ENCODE data around the gene APOO. TPM values are rescaled to one million over a fixed set of nuclear protein-coding genes. Genes with fewer than 3 reads are reported as not detected.
"Not testable (repeated sequence)": the region's sequence is repeated elsewhere in the genome, so short reads cannot be mapped to it uniquely, and the experiment has no call there.

Gene APOO
- total RNA-seq, 1 donor from 2014 or later: 18.5 TPM

DNA sequence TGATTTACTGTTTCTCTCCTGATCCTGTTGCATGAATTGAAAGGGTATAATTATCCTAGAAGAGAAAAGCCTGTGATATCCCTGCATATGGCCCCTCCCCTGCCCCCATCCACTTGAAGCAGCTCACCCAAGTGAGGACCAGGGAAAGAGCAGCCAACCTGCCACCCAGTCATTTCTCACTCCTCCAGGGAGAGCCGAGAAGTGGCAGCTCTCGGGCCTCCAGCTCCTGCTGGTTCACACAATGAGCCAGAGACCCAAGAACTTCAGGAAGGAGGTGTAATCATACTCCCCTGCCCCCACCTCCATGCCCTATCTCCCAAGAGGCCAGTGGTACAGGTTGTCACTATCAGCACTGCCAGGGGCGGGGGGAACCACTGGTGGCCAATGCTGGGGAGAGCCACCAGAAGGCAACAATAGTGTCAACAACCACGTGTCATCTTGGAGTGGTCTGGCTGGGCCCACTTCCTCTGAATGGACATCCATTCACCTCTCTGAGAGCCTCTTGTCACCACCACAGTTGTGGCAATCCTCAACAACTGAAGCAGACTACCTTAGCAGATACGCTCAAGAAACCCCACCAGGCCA is 42.9 kb downstream of the APOO start:
- intact Hi-C loops (cut with micrococcal nuclease): no loop called here

DNA sequence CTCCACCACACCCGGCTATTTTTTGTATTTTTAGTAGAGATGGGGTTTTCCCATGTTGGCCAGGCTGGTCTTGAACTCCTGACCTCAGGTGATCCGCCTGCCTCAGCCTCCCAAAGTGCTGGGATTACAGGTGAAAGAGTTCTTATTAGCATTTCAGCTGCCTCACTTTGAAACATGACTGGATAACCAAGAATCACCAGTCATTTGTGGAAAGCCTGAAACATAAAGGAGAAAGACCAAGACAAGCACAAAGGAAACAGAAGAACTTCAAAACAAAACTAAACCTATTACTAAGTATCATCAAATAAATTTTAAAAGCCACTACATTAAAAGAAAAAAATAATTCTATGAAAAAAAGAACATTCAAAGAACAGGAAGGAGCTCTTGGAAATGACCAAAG is 45.8 kb downstream of the APOO start:
- intact Hi-C loops (cut with micrococcal nuclease): not testable (repeated sequence)

- intact Hi-C loops (cut with micrococcal nuclease): no loop called here
Observed at GRCh38 chrX:23861215-23861896, 46.4 kb downstream of the APOO start.

DNA sequence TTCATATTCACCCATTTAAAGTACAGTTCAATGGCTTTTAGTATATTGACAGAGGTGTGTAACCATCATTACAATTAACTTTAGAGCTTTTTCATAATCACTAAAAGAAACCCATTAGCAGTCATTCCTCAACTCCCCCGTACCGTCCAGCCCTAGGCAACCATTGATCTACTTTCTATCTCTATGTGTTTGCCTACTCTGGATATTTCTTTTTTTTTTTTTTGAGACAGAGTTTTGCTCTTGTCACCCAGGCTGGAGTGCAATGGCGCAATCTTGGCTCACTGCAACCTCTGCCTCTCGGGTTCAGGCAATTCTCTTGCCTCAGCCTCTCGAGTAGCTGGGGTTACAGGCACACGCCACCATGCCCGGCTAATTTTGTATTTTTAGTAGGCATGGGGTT is 48.5 kb downstream of the APOO start:
- intact Hi-C loops (cut with micrococcal nuclease): not testable (repeated sequence)

DNA sequence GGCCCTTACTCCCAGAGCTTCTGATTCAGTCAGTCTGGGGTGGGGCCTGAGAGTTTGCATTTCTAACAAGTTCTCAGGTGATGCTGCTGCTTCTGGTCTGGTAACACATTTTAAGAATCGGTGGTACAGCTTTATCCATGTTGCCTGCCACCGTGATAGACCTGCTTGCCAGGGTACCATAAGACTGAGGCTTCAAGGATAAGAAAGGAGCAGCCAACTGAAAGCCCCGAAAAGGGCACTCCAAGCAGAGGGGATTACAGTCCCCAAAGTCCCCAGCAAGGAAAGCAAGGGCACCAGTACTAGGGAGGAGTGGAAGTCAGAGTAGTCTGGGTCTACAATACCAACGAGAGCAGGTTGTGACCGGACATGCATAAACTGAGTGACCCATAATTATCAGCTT is 49.8 kb downstream of the APOO start:
- intact Hi-C loops (cut with micrococcal nuclease): no loop called here

- intact Hi-C loops (cut with micrococcal nuclease): no loop called here
Observed at GRCh38 chrX:23857363-23857762, 50.4 kb downstream of the APOO start.

DNA sequence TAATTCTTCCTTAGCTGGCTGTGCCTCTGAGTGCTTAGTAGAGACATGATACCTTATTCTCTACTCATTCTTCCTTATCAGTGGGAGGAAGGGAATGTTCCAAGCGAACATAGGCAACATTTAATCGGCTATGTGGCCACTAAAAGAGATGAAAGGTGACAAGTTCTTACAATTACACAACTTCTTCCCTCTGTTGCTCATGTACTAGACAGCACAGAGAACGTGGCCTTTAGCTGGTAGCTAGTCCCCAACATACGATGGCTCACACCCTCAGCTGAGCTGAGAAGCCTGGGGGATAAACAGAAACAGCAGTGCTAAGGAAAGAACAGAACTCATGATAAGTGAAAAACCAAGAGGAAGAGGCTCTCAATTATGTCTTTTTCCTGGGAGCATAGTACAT is 52.2 kb downstream of the APOO start:
- intact Hi-C loops (cut with micrococcal nuclease): no loop called here

- intact Hi-C loops (cut with micrococcal nuclease): no loop called here
Observed at GRCh38 chrX:23854945-23855344, 52.8 kb downstream of the APOO start.

- intact Hi-C loops (cut with micrococcal nuclease): no loop called here
Observed at GRCh38 chrX:23854122-23854521, 53.6 kb downstream of the APOO start.

GRCh38 chrX:23851544-23851943 is 56.2 kb downstream of the APOO start:
- intact Hi-C loops (cut with micrococcal nuclease): no loop called here

DNA sequence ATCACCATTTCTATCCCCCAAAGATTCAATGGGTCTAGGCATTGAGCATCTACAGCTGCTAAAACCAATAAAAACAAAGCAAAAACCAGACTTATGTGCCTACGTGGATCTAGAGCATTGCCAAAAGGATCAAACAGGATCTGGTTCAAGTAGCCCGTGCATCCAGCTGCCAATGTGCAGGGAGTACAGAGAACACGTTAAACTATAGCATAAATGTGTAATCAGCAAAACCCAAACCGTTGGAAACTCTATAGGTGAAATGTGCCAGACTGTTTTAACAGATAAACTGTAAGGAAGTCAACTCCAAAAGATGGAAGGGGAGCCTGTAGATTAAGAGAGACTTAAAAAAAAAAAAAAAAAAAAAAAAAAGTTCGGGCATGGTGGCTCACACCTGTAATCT is 58.5 kb downstream of the APOO start:
- intact Hi-C loops (cut with micrococcal nuclease): no loop called here

GRCh38 chrX:23845351-23845817 is 62.4 kb downstream of the APOO start:
- intact Hi-C loops (cut with micrococcal nuclease): no loop called here

DNA sequence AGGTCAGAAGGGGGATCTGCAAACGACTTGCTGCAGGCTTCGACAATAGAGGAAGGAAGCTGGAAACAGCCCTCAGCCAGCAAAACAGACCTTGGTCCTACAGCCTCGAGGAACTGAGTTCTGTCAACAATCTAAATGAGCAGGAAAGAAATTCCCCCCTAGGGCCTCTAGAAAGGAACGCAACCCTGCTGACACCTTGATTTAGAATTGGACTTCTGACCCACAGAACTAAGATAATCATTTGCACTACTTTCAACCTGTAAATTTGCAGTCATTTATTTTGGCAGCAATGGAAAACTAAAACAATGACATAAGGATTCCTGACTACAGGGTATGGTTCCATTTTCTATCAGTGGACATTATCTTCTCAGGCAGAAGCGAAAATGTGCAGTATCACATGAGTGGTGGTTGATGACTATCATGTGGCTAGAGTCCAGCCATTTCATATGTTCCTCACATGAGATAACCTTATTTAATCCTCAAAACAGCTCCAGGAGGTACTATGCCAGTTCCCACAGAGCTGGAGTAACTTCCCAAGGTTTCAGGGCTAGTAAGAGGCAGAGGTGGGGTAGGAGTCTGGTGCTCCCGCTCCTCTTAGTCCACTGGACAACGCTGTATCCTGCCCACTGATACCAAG is 63.1 kb downstream of the APOO start:
- intact Hi-C loops (cut with micrococcal nuclease): no loop called here

DNA sequence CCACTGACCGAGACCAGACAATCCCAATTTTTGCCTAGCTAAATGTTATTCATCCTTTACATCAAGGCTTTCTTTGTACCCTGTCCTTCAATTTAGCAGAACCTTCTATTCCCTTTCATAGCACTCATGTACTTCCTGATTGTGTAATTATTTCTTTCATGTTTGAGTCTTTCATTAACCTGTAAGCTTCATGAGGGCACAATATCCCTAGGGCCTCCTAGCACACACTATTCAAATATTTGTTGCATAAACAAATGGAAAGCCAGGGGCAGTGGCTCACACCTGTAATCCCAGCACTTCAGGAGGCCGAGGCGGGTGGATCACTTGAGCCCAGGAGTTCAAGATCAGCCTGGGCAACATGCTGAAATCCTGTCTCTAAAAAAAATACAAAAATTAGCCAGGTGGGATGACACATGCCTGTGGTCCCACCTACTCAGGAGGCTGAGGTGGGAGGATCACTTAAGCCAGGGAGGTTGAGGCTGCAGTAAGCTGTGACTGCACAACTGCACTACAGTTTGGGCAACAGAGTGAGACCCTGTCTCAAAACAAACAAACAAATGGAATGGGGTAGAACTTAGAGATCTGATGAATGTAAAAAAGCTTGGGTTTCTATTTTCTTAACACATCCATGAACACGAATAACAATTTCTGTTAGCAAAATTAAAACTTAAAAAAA is 65.8 kb downstream of the APOO start:
- intact Hi-C loops (cut with micrococcal nuclease): no loop called here

DNA sequence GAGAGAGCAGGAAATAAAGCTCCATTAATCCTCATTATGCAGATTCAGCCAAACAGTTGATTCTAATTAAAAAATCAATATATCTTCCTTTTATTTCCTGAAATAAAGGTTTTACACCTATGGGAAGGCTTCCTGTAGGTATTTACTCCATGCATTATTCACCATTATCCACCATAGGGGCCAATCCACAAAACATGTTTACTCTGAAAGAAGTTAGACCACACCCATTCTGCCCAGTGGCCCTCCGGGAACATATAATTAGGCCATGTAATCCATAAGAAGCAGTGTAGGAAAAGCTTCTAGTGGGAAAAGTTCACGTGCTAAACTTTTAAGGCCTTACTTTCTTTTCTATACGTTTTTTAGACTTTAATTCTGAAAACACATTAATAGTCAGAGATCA is 67.1 kb downstream of the APOO start:
- intact Hi-C loops (cut with micrococcal nuclease): no loop called here

DNA sequence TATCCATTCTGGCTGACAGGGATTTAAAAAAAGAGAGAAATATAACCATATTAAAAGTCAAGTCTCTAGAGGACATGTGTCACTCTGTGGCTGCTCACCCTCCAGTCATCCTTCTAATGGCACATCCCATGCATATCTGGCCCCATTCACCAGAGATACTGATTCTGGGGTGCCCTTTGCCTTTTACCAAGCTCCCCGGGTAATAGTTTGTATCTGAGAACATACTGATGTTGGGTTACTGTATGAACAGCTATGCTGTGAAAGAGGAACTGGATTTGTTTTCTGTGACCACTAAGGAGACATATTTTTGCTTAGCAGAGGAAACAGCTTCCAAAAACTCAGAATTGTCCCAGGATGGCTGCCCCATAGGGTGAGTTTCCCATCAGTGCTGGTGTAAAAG is 68.8 kb downstream of the APOO start:
- intact Hi-C loops (cut with micrococcal nuclease): no loop called here

DNA sequence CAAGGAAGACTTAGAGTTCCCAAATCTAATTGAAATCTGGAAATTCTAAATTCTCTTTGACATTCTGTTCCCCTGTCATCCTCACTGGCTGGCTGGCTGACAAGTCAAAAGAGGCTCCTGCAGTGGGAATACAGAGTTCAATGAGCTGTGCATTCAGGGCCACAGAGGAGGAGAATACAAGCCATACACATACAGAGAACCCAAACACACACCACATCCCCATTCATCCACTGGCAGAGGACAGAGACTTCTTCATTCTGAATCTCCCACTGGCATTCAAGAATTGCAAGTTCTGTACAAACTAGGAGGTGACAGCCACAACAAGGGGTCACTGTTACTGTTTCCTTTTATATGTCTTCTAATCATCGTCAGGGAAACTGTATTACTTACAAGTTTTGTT is 75.0 kb downstream of the APOO start:
- intact Hi-C loops (cut with micrococcal nuclease): no loop called here

DNA sequence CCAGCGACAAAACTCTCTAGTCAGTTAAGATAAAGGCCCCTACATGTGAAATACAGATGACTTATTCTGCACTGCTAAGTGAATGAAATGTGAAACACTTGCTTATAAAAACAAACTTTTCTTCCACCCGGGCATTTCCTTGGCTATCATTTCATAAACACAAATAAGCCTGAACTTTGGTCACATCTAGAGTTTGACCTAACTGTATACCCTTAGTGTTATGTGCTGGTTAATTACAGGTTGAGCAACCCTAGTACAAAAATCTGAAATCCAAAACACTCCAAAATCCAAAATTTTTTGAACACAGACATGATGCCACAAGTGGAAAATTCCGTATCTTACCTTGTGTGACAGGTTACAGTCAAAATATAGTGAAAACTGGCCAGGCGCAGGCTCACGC is 78.9 kb downstream of the APOO start:
- intact Hi-C loops (cut with micrococcal nuclease): no loop called here

DNA sequence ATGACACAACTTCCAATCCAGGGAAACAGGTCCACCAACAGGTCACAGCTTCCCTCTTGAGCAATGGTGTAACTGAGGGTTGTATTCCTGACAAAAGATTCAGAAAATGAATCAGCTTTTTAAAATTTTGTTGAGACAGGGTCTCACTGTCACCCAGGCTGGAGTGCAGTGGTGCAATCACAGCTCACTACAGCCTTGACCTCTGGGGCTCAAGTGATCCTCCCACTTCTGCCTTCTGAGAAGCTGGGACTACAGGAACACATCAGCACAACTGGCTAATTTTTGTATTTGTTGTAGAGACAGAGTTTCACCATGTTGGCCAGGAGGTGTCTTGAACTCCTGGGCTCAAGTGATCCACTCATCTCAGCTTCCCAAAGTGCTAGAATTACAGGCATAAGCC is 81.1 kb downstream of the APOO start:
- intact Hi-C loops (cut with micrococcal nuclease): no loop called here

DNA sequence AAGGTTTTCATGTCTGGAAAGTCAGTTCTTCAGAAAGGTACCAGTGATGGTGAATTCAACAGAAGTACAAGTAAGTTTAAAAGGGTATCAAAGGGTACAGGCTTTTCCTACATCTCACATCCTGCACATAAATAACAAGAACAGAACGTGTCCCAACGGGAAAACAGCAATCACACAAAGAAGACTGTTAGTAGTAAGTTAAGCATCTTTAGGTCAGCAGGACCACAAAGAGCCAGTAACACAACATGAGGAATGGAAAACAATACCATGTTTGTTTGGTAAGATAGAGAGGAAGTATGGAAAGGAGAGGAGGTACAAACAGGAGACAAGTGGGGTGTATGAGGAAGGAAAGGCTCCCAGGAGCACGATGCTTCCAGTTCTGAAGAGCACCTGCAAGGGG is 81.5 kb downstream of the APOO start:
- intact Hi-C loops (cut with micrococcal nuclease): no loop called here

DNA sequence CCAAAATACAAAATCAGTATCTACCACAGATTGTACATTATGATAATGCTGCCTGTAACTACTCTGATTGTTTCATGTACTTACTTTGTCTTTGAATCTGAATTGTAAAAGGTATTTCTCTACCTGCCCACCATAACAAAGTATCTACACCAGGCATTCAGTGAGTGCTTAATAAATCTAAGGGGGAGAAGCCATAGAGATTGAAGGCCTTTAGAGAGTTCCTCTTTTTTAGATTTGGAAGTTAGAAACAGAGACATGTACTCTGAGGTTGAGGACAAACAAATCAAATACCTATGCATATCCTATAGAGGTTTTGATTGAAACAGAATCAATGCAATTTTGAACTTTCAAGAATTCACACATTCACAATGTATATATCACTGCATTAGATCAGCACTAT is 82.1 kb downstream of the APOO start:
- intact Hi-C loops (cut with micrococcal nuclease): no loop called here

GRCh38 chrX:23822841-23823240 is 84.9 kb downstream of the APOO start:
- intact Hi-C loops (cut with micrococcal nuclease): no loop called here

Measured in T-helper 2 cell treated with Interferon-gamma antibody and Interleukin-4, amounts not matched to agents 100 ng/mL and 5 ng/mL, for 36 hours (primary cell).